Breast epithelium (tissue), 3 donors: ENCODE results near the gene LDB1.

Experiments used
- POLR2A ChIP-seq: fragments of 450-650 bp; IDR thresholded peaks from one replicate; pipeline ENCODE4 v1.6.1; 2016; ENCODE audit warnings: antibody characterized with exemption, mild to moderate bottlenecking, moderate library complexity
- TF ChIP-seq, protein P1 (sequence below), 3 donors: fragments of 450-650 bp; IDR thresholded peaks; one replicate each; pipeline ENCODE4 v1.5.1; 2016 to 2017; ENCODE audit warnings: antibody characterized with exemption in 3 of 3, mild to moderate bottlenecking in 3 of 3, moderate library complexity in 3 of 3

GRCh38 chr10:102135956-102136526 lies 15.9 kb upstream of the LDB1 start:
- TF ChIP-seq POLR2A, result no peak
- TF ChIP-seq, protein P1, sequence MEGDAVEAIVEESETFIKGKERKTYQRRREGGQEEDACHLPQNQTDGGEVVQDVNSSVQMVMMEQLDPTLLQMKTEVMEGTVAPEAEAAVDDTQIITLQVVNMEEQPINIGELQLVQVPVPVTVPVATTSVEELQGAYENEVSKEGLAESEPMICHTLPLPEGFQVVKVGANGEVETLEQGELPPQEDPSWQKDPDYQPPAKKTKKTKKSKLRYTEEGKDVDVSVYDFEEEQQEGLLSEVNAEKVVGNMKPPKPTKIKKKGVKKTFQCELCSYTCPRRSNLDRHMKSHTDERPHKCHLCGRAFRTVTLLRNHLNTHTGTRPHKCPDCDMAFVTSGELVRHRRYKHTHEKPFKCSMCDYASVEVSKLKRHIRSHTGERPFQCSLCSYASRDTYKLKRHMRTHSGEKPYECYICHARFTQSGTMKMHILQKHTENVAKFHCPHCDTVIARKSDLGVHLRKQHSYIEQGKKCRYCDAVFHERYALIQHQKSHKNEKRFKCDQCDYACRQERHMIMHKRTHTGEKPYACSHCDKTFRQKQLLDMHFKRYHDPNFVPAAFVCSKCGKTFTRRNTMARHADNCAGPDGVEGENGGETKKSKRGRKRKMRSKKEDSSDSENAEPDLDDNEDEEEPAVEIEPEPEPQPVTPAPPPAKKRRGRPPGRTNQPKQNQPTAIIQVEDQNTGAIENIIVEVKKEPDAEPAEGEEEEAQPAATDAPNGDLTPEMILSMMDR (IDR thresholded peaks at IDR 0.05), result no peak
